Activated CD8-positive, alpha-beta memory T cell treated with anti-CD3 and anti-CD28 coated beads for 1 hour (primary cell): ENCODE results near the gene BHLHE41.

Experiments
- DNase-seq, 2 donors: peaks; one replicate each; pipeline ENCODE4 v3.0.0-alpha.2; 2020; ENCODE audit warnings: low read depth in 1 of 2; ENCODE audit errors: extremely low read depth in 1 of 2

Gene BHLHE41

GRCh38 chr12:26090836-26091510, 33.9 kb downstream of the BHLHE41 start:
- DNase-seq, result no peak

GRCh38 chr12:26088998-26089397, 35.8 kb downstream of the BHLHE41 start:
- no peak for DNase-seq

GRCh38 chr12:26086936-26087335, 37.9 kb downstream of the BHLHE41 start:
- no peak for DNase-seq

DNA sequence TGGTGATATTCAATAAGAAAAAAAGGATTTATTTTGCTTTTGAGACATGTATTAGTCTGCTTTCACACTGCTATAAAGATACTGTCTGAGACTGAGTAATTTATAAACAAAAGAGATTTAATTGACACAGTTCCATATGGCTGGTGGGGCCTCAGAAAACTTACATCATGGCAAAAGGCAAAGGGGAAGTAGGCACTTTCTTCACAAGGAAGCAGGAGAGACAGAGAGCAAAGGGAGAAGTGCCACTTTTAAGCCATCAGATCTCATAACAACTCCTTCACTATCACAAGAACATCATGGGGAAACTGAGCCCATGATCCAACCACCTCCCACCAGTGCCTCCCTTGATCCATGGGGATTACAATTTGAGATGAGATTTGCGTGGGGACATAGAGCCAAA, 43.9 kb downstream of the BHLHE41 start:
- DNase-seq, result no peak

DNA sequence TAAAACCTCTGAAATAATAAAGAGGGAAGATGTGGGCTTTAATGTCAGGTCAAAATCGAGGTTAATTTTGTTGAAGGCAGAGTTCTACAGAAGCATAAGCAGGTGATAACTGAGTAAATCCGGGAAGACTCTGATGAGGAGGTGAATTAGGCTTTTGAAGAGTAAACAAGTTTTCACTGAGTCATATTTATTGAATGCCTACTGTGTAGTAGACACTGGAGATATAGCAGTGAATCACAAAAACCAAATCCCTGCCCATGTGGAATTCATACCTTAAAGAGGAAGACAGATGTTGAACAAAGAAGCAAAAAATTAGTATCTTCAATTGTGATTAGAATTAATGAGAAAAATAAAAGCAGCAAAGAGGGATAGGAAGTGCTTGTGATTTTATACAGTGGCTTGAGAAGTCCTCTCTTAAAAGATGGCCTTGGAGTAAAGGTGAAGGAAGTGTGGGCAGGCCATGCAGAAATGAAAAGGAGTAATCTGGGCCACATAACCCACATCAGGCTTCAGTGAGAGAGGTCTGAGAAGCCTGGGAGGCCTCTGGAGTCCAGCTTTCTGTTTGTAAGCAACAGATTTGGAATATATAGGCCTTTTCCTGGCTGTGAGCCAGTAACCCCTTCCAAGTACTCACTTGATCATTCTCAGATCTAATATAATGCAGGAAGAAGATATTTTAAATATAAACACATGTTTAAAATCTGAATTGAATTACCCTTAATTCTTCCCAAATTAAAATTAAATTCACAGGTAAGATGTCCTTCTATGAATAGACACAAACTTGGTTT, 46.7 kb downstream of the BHLHE41 start:
- DNase-seq, result no peak
